ENCODE results near the gene LCNL1.

LCNL1 gene
- 0 to 1.8 (median 0.11) reads per million in 17 experiments for total RNA-seq

DNA sequence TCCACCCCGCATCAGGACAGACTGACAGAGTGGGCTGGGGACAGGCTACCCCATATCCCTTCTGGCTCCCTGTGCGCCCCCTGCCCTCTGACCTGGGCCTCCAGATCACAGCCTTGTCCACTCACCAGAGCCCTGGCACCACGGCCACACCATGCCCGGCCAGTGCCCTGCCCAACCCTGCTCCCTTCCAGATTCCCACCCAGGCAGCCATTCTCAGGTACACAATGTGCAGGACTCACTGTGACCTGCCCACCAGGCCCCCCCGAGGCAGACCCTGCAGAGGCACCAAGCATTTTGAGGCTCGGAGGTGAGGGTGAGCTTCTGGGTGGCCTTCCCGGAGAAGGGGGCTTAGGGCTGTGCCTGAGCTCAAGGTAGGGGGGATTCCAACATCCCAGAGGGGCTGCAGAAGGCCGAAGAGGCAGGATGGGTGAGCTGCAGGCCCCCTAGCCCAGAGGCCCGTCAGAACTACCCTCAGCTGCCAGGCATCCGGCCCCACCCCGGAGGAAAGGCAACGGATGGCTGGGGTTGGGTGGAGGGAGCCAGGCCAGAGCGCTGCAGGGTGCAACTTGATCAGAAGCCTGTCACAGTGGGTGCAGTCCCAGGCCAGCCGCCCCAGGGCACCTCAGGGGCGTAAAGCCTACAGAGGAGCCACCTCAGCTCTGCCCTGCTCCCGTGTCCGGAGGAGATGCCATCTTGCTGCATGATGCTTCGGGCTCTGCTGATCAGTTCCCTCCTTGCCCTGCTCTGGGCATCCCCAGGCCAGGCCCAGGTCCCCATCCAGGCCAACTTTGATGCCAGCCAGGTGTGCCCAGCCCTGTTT, at the start of gene LCNL1:
Gene LCNL1, plus strand, starts transcription at position 762 of the 820 bp plus-strand sequence. CDS start 594 bp downstream, outside the sequence.
- DNase-seq = no peak

- DNase-seq = no peak
Observed at GRCh38 chr9:136934277-136934676, 48.5 kb upstream of the LCNL1 start.

- DNase-seq = peak; percentile 21 to 65 (median 57)
Observed at GRCh38 chr9:136935651-136936050, 47.1 kb upstream of the LCNL1 start.

- no peak for DNase-seq
Observed at GRCh38 chr9:136936645-136937170, 46.1 kb upstream of the LCNL1 start.

DNA sequence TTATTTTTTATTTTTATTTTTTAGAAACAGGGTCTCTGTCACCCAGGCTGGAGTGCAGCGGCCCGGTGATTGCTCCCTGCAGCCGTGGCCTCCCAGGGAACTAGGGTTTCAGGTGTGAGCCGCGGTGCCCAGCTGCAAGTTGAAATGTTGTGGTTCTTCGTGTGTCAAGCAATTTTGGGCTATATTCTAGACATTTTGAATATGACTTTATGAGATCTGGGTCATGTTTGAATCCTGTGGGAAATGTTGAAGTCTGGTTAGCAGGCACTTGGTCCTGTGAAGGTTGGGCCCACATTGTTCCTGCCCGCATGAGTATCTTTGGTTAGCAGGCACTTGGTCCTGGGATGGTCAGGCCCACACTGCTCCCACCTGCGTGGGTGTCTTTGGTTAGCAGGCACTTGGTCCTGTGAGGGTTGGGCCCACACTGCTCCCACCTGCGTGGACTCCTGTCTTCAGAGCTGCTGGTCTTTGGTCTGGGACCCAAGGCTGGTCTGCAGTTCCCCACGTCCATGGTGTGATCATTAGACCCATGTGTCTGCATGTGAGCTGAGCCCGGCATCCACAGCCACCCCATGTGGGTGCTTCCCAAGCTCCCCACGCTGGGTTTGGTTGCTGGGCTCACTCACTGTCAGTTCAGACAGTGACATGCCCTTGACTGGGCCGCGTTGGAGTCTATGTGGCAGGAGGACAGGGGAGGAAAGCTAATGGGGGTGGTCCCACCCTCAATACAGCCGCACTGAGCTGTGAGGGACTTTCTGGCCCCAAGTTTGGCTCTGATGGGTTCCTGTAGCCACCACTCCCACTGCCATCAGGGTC, 45.4 kb upstream of the LCNL1 start:
- no peak for DNase-seq

DNA sequence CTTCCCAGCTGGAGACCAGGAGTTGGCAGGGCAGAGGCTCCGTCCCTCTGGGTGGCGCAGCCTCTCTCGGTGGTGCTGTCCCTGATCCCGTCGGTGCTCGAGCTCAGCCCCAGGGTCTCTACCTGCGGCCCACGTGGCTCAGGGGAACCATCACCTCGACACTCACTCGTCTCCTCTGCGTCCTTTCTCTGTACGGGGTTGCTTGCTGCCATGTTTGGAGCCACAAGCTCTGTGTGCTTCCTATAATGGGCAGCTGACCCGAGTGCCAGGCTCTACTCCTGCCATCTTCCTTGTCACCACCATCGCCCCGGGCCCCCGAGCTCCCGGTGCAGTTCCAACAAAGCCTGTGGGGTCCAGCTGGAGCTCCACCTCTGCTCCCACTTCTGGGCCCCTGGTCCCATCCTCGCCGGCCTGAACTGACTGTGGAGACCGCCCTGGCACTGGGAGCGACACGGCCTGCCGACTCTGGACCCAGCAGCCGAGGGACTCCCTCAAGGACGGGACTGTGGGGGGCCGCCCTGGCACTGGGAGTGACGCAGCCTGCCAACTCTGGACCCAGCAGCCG, 43.3 kb upstream of the LCNL1 start:
- DNase-seq = no peak

GRCh38 chr9:136939996-136940525, 42.7 kb upstream of the LCNL1 start:
- DNase-seq = no peak

GRCh38 chr9:136940526-136941230, 42.1 kb upstream of the LCNL1 start:
- no peak for DNase-seq

DNA sequence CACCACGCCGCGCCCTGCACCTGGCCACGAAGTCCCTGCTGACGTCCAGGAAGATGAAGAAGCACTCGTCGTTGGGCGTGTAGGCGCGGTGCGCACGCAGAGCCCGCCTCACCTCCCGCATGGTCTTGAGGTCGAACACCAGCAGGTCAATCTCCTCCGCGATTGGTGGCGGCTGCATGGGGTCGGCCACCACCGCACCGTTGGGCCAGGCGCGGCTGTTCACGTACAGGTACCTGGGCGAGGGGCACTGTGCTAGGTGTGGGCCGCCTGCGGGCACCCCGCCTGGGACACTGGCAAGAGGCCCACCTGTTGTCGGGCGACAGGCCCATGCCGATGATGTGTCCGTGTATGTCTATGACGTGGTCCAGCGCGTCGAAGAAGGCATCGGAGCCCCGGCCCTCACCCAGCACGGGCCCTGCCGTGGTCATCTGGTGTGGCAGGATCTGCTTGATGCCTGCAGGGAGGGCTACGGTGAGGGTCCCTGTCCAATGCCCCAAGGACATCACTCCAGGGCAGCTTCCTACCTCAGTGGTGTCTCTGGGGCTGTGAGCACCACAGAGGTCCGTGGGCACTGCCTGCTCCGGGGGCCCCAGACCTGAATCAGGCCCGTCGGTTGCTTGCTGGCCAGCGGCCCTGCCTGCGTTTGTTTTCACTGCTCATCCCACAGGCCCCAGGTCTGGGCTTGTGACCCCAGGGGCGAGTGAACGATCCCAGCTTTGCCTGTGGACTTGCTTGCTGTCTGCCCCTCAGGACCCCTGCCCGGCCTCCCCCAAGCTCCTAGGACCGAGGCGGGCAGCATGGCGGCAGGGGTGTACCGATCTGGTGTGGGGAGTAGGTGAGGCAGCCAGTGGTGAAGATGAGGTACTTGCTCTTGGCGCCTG, 41.3 kb upstream of the LCNL1 start:
- DNase-seq = no peak

DNA sequence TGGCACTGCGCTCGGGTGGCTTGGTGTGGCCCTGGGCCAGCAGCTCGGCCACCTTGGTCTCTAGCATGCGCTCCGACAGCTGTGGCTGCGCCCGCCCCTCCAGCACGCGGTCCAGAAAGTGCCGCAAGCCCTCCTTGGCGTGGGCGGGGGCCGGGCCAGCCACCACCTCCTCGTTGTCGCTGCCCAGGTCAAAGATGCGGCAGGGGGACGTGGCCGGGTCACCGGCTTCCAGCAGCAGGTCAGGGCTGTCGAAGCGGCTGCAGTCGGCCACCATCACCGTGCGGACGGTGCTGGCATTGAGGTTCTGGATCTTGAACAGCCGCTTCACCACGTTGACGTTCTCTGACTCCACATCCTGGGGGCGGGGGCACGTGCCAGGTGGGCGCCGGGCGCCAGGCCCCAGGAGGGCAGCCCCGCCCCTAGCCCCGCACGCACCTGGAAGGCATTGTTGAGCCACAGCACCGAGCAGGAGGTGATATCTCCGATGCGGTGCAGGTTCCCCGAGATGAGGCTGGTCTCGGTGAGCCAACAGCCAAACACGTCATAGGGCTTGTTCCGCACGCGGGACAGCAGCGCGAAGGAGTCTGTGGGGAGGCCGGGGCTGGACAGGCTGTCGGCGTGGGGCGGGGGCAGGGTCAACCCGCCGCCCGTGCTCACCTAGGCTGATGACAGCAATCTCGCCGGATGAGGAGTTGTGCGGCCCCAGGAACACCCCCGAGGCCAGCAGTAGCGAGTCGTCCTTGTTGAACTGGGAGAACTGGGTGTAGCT, 40.5 kb upstream of the LCNL1 start:
- DNase-seq = no peak

DNA sequence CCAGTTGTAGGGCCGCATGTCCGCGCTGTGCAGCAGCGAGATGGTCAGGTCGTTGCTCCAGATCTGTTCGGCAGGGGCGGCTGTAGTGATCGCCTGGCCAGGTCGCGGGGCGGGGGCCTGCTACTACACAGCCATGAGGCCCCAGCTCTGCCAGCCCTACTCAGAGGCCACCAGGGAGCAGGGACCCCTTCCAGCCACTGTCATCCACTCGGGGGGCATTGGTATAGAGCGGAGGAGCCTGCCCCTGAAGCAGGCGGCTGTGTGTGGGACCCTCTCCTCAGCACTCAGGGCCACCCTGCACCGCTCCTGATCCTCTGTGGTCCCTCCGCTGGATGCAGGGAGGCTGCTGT, 39.9 kb upstream of the LCNL1 start:
- DNase-seq = no peak

GRCh38 chr9:136943291-136944211, 39.2 kb upstream of the LCNL1 start:
- peak in 3 of 4 experiments; percentile 45 to 64 (median 49) for DNase-seq

GRCh38 chr9:136944212-136944518, 38.6 kb upstream of the LCNL1 start:
- DNase-seq = peak; percentile 76 to 91 (median 85)

- peak; percentile 98 to 99 (median 99) for DNase-seq
Observed at GRCh38 chr9:136944519-136945332, 38.1 kb upstream of the LCNL1 start, which contains the start of the genes C8G and FBXW5. Gene C8G, plus strand, starts transcription at chr9:136945243. Its CDS starts 78 bp downstream, at chr9:136945321. Gene FBXW5, minus strand, starts transcription at chr9:136944738. Its CDS starts 655 bp downstream, at chr9:136944083.

DNA sequence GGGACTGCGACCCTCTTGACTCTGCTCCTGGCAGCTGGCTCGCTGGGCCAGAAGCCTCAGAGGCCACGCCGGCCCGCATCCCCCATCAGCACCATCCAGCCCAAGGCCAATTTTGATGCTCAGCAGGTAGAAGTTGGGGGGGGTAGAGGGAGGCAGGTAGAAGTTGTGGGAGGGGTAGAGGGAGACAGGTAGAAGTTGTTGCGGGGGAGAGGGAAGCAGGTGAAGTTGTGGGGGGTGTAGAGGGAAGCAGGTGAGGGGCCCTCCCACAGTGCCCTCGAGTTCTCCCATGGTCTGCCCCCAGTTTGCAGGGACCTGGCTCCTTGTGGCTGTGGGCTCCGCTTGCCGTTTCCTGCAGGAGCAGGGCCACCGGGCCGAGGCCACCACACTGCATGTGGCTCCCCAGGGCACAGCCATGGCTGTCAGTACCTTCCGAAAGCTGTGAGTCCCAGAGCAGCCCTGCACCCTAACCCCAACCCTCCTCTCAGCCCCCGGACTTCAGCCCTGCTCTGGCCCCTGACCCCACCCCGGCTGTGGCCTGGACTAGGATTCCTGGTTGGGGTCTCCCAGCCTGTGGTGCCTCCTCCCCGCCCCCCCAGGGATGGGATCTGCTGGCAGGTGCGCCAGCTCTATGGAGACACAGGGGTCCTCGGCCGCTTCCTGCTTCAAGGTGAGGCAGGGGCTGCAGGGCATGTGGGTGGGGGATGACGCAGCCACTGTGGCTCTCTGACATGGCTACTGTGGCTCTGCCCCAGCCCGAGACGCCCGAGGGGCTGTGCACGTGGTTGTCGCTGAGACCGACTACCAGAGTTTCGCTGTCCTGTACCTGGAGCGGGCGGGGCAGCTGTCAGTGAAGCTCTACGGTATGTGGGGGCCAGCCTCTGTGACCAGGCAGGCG, 37.2 kb upstream of the LCNL1 start:
- DNase-seq = no peak

DNA sequence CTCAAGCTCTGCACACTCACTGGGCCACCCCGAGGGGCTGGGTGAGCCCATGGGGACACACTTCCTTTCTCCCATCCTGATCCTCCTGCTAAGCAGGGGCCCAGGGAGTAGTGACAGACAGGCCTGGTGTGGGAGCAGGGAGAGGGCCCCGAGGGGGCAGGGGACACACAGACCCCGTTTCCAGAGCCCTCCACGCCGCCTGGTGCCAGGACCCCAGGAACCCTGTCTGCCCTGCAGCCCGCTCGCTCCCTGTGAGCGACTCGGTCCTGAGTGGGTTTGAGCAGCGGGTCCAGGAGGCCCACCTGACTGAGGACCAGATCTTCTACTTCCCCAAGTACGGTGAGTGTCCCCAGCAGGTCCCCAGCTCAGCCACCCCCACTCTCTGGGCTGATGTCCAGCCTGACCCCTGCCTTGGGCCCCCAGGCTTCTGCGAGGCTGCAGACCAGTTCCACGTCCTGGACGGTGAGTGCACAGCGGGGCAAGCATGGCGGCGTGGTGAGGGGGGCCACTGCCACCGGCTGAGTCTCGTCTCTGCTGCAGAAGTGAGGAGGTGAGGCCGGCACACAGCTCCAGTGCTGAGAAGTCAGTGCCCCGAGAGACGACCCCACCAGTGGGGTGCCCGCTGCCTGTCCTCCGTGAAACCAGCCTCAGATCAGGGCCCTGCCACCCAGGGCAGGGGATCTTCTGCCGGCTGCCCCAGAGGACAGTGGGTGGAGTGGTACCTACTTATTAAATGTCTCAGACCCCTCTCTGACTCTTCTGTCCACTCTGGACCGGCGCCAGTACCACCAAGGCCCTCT, 36.4 kb upstream of the LCNL1 start:
- DNase-seq = no peak

Data from suppressor macrophage (primary cell).